Measurements from ENCODE around the gene TMEFF1.
"Not testable (repeated sequence)": the region's sequence is repeated elsewhere in the genome, so short reads cannot be mapped to it uniquely, and the experiment has no call there.

TMEFF1 gene

DNA sequence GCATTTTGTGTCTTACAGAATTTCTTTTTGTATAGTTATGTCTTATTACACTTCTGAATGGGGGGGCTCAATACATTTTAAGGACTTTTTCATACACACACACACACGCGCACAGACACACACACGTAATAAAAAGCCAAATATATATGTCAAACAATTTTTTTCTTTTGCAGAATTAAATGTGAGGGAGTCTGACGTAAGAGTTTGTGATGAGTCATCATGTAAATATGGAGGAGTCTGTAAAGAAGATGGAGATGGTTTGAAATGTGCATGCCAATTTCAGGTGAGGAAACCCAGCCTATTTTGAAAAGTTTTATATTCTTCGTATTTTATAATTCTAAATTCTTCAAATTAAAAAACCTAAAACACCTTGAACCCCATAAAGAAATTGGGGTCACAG lies 25.6 kb downstream of the TMEFF1 start:
- DNase-seq, result no peak

DNA sequence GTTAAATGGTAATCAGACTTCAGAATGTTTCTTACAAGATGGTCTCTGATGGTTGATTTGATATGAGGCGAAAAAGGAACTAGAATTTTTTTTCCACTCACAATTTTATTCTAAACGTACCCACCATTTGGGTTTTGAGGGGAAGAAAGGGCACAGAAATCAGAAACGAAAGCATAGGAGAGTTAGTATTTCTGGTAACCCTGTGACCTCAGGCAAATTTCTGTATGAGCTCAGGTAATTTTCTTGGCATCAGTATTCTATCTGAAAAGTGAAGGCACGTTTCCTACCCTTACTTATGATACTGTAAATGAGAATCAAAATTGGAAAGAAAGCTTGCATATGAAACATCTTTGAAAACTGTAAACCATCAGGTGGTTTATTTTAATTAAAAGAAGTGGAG lies 26.5 kb downstream of the TMEFF1 start:
- DNase-seq, result no peak

DNA sequence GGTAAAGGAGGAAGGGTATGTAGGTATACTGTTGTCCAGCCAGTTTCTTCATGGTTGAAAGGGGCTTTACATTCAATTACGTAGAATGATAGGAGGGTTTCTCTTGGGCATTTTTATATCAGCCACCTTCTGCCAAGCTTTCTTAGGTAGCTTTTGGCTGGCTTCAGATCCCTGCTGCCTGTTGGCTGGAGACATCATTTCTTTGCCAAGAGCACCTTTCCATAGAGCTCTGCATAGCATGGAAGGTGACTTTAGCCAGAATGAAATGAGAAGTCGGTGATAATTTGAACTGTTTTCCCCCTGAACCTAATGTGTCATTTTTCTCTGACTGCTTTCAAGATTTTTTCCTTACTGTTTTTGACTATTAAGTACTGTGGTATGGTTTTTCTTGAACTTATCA lies 26.9 kb downstream of the TMEFF1 start:
- DNase-seq, result no peak

DNA sequence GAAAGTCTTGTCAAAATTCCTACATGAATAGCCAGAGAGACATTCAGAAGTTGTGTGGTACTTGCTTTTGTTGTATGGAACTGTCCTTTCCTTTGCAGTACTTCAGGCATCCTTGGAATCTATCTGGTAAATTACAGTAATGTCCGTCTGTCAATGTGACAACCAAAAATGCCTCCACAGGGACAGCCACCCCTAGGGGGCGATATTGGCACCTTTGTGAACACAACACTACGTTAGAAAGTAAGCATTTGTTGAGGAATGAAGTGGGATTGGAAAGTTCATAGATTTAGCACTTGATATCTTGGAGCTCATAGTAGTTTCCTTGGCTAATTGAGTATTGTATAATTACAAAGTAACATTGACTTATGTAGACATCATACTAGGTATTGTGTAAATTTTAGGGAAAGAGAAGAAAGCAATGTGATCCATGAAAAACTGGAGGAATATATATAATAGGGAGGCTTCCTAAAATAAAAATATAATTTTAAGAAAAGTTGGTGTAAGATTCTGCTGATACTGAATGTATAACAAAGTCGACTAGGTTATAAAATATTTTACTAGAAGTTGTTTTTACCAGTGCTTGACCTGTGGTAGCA lies 32.7 kb downstream of the TMEFF1 start:
- DNase-seq, result no peak

DNA sequence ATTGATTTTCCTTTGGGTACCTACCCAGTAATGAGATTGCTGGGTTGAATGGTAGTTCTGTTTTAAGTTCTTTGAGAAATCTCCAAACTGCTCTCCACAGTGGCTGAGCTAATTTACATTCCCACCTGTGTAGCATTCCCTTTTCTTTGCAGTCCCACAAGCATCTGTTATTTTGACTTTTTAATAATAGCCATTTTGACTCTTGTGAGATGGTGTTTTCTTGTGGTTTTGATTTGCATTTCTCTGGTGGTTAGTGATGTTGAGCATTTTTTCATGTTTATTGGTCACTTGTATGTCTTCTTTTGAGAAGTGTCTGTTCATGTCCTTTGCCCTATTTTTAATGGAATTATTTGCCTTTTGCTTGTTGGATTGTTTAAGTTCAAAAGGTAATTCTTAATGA lies 34.4 kb downstream of the TMEFF1 start:
- DNase-seq, result not testable (repeated sequence)

DNA sequence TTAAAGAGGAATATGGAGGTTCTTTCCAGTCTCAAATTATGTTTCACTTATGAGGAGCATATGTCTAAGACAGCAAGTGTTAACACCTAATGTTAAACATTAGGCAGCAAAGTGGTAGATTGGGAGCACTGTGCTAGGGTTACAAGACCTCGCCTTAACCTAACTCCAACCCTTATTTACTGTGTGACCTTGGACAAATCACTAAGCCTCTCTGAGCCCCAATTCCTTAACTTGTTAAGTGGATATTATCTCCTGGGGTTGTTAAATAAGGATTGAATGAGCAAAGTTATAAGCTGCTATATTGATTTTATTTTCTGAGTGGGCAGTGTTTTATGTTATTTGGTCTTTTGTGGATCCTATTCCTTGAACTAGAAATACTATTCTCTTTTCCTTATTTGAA lies 38.3 kb downstream of the TMEFF1 start:
- no peak for DNase-seq

DNA sequence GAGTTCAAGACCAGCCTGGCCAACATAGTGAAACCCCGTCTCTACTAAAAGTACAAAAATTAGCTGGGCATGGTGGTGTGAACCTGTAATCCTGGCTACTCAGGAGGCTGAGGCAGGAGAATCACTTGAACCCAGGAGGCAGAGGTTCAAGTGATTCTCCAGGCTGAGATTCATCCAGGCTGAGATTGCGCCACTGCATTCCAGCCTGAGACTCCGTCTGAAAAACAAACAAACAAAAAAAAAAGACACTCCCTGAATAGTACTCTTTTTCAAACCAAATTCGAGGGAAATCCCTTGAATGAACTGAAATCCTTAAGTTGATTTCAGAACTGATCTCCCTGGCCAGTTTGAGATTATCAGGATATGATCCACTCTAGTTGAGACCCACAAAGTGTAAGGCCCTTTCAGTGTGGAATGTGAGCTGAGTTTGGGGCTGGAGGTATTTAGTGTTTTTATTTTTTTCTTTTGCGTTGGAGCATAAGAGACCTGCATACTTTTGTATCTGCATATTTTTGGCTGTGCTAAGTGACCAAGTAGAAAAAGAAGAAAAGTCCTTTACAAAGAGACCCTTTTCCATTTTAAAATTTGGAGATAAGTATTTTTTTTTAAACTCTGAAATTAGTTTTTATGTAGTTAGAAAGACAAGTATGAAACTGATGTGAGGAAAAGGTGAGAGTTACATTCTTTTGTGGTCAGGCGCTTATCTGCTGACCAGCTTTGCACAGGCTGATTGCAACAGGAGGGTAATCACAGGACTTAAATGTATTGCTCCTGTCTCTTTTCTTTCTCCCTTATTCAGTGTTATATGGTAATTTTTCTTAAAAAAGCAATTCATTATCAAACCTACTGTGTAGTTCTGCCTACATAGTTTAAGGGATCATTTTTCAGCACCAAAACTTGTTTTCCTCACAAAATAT lies 42.9 kb downstream of the TMEFF1 start:
- DNase-seq, result no peak

DNA sequence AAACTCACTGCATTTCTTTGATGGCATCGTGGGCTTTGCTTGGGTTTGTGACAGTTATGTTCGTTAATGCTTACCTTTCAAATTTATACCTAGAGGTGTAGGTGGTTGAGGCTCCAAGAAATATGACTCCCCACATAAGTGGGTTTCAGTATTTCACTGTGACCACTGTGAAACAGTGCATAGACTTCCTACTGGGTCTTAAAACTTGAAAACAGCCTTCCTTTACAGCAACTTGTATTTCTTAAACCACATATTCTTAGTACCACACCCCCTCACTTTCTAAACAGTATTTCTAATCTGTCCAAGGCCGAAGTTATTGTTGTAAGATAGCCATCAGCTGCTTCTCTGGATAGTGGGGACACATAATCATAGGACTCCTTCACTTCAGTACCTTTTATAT lies 48.3 kb downstream of the TMEFF1 start:
- DNase-seq, result no peak

DNA sequence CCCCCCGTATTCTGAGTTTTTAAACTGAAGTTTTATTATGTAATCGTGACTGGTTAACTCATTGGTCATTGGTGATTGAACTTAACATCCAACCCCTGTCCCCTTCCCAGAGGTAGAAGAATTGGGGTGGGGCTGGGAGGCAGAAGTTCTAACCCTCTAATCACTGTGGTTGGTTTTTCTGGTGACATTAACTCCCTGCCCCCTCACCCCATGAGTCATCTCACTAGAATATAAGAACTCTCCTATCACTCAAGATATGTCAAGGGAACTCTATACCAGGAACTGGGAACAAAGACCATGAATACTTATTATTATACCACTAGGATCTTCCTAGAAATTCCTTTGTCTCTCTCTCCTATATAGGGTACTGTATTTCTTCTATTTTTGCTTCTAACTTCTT lies 52.6 kb downstream of the TMEFF1 start:
- DNase-seq, result no peak

DNA sequence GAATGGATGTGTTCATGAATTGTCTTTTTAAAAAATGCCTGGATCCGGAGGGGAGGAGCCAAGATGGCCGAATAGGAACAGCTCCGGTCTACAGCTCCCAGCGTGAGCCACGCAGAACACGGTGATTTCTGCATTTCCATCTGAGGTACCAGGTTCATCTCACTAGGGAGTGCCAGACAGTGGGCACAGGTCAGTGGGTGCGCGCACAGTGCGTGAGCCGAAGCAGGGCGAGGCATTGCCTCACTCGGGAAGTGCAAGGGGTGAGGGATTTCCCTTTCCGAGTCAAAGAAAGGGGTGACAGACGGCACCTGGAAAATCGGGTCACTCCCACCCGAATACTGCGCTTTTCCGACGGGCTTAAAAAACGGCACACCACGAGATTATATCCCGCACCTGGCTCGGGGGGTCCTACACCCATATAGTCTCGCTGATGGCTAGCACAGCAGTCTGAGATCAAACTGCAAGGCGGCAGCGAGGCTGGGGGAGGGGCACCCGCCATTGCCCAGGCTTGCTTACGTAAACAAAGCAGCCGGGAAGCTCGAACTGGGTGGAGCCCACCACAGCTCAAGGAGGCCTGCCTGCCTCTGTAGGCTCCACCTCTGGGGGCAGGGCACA lies 54.3 kb downstream of the TMEFF1 start:
- DNase-seq, result not testable (repeated sequence)

DNA sequence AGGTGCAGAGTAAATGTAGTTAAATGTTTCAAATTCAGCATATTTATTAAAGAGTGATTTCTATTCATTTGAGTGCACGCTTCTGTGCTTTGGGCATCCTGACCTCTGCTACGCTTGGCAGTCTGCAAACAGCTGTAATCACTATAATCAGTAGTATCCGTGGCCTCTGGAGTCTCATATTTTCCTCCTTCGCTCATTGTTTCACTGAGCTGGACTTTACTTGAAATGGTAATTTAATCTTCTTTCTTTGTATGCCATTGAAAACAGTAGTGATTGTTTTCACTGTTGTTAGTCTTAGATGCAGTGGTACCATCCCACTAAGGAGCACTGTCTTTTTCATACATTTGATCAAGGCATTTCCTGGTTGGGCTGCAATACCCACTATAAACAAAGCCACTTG lies 61.5 kb downstream of the TMEFF1 start:
- DNase-seq, result no peak

DNA sequence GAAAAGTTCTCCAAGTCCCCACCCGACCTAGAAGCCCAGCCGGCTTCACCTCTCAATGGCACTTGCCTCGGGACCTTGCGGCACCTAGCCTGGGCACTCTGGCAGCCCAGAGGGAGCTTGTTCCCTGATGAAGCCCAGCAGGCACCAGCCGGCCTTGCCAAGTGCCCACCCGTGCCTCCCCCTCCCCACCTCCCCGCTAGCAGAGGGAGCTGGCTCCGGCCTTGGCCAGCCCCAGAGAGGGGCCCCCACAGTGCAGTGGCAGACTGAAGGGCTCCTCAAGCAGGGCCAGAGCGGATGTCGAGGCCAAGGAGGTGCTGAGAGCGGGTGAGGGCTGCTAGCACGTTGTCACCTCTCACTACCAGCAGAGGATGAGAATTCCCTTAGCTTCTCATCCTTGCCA lies 67.4 kb downstream of the TMEFF1 start:
- DNase-seq, result no peak

DNA sequence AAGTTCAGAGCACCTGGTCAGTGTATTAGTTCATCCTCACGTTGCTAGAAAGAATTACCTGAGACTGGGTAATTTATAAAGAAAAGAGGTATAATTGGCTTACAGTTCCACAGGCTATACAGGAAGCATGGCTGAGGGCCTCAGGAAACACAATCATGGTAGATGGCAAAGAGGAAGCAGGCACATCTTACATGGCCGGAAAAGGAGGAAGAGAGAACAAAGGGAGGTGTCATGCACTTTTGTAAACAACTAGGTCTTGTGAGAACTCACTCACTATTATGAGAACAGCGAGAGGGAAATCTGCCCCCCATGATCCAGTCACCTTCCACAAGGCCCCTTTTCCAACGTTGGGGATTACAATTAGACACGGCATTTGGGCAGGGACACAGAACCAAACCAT lies 76.1 kb downstream of the TMEFF1 start:
- no peak for DNase-seq

DNA sequence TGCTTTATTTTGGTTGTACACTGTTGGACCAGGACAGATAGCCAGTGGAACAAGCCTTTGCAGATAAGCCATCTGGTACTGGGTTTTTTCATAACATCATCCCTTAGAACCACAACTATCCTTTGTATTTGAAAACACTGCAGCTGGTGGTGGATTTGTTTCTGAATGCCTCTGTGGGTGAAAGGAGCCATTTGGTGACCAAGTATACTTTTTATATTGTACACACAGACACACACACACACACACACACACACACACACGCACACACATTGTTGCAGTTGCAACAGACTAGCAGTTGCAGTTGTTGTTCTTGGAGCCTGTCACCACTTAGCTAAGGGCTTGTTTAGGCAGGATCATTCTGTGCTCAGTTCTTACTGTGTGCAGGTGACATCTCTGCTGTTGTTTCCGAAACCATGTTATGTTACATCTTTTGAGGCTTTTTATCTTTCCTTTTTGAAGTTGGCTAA lies 82.0 kb downstream of the TMEFF1 start:
- DNase-seq, result no peak

DNA sequence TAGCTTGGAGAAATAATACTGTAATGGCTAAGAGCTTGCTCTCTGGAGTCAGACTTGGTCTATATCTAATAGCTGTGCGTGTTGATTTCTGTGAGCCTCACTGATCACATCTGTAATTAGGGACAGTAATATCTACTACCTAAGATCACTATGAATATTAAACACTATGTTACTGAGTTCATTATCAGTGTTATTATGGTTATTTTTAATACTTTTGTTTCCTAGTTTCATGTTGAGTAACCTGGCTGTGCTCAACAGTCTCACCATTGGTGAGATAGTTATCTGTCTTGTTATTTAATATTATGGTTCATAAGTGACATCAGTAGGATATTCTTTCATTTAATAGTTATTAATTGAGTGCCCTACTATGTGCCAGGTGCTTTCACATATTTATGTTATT lies 82.5 kb downstream of the TMEFF1 start:
- no peak for DNase-seq

DNA sequence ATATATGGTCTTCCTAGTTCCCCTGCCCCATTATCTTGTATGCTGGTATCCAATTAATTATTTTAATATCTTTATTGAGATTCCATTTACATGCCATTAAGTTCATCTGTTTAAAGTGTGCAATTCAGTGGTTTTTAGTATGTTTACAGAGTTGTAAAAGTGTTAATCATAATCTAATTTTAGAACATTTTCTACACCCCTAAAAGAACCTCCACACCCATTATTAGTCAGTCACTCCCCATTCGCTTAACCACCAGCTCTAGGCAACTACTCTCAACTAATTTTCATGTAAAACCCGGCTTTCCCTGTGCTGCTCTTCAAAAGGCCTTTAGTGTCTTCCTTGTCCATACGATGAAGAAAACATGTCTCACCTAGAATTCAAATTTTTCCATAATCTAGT lies 84.1 kb downstream of the TMEFF1 start:
- no peak for DNase-seq

DNA sequence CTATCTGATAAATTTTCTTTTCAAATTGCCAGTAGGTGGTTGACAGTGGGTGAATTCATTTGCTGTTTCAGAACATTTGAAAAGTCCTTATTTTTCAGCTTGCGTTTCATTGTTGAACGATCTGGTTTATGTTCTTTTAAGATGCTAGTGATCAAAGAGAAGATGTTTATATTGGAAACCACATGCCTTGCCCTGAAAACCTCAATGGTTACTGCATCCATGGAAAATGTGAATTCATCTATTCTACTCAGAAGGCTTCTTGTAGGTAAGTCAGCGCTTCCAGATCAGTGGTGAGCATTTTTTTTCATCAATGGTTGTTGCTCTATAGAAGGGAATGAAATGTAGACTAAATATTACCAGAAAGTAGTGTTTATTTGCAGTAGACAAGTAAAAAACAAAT lies 88.3 kb downstream of the TMEFF1 start:
- DNase-seq, result no peak

DNA sequence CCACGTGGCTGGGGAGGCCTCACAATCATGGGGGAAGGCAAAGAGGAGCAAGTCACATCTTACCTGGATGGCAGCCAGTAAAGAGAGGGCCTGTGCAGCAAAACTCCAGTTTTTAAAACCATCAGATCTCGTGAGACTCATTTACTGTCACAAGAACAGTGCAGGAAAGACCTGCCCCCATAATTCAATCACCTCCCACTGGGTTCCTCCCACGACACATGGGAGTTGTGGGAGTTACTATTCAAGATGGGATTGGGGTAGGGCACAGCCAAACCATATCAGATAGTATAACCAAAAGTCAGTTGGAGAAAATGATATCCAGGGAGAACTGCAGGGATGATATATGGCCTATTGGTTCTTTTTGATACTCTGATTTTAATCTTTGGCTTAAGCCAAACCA lies 94.9 kb downstream of the TMEFF1 start:
- DNase-seq, result no peak

DNA sequence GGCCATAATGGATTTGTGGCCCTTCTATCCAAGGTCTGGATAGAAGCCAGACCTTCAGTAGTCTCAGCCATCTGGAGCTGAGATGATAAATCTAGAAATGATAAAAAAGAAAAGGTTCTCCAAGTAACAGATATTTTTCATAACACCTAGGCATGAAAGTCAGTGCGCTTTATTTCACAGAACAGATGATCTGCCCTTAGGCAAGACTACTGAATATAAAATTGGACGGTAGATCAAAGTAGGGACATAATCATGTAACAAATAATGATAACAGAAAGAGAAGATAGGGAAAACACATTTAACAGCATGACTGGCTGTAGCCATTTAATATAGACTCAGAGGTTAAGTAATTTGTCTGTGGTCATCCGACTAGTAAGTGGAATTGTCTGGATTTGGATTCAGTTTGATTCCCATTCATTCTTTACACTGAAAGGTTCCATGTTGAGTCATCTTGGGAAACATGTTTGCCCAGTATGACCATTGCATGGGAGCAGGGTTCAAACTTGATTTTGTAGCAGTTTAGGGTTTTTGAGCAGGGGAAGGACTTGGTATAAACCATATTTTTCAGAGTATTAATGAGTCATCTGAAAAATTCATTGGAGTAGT lies 100.8 kb downstream of the TMEFF1 start:
- DNase-seq, result no peak

DNA sequence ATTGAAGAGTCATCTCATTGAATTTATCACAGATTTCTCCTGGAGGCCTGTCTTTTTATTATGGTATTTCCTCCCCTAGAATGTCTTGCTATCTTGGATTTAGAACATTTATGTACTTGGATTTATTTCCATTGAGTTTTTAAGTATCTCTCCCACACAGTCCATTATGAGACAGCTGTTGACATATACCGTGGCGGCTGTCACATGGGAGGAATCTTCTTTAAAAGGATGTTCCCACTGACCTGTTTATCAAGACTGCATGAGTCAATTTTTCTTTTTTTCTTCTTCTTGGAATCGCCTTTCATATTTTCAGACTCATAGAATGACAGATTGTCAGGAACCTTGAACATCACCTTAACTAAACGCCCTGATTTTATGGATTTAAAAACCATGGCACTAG lies 102.1 kb downstream of the TMEFF1 start:
- no peak for DNase-seq

DNA sequence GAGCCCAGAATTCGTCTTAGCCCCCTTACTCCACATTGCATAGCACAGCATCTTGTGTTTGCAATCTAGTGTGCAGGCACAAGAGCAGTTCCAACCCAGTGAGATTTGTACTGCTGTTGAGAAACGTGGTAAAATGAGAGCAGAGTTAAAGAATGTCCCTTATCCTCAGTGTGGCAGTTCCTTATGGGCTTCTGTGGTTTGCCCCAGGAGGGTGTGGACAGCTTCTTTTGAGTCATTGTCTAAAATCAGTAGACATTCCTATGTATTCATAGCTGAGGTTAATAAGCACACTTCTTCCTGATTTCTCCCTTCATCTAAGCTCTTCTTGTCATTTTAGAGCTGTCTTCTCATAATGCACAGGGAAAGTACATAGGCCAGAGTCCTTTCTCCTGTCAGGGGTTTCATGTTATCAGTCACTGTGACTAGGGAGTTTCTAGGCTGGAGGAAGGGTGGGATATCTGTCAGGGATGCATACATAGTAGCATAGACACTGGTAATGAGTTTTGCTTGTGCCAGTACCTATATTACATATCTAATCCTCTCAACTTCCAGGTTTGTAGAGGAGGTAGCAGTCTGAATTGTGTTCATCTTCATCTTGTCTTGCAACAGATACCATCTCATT lies 102.9 kb downstream of the TMEFF1 start:
- DNase-seq, result no peak

DNA sequence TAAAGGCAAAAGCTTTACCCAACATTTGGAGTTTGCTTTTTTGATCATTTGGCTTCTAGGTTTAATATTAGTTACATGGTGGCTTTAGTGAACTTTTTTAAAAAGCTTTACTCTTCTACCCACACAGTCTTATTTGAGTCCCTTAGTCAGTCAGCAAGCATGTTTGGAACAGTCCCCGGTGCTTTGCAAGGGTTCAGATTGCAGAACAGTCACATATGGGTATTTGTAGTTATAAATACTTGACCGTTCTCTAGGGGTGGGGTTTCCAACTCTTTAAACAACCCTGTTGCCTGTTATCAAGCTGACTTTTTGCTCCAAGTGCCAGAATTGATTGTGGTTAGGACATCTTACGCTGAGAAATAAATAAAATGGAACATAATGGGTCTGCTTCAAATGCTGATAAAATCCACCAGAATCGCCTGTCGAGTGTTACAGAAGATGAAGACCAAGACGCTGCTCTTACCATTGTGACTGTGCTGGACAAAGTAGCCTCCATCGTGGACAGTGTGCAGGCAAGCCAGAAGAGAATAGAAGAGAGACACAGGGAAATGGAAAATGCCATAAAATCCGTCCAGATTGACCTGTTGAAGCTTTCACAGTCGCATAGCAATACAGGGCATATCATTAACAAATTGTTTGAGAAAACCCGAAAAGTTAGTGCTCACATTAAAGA lies 105.0 kb downstream of the TMEFF1 start, which contains the start of gene CAVIN4:
Gene CAVIN4, plus strand, starts transcription at position 304 of the 673 bp plus-strand sequence. Its CDS starts 65 bp downstream, at position 369.
- no peak for DNase-seq

Measured in NCI-H524 treated with DMSO at 0.1 percent for 48 hours (cell line).